MM.1S (cell line): Measurements from ENCODE around the gene RIN2.

ENCODE experiments used
- DNase-seq: peaks from one replicate; pipeline ENCODE4 v3.0.0-alpha.2; 2015
- H2AFZ ChIP-seq: fragments of 300-600 bp; sonication (generic); 2 replicates; pipeline ENCODE4 v1.6.0; 2016; ENCODE audit warnings: antibody characterized with exemption, low read length
- H3F3A ChIP-seq: fragments of 300-600 bp; sonication (generic); 2 replicates; pipeline ENCODE4 v1.6.1; 2016; ENCODE audit warnings: mild to moderate bottlenecking, antibody characterized with exemption, low read length, moderate library complexity, mixed read lengths; ENCODE audit not compliant: insufficient read depth
- H3K27ac ChIP-seq: fragments of 300-600 bp; sonication (generic); 2 replicates; pipeline ENCODE4 v1.5.1; 2016; ENCODE audit warnings: mild to moderate bottlenecking, low read length
- H3K27me3 ChIP-seq: fragments of 300-600 bp; sonication (generic); replicated peaks from 2 replicates; pipeline ENCODE4 v1.6.0; 2016; ENCODE audit warnings: low read length; ENCODE audit not compliant: insufficient read depth
- H3K36me3 ChIP-seq: fragments of 300-600 bp; sonication (generic); replicated peaks from 2 replicates; pipeline ENCODE4 v1.6.1; 2016; ENCODE audit warnings: mild to moderate bottlenecking, low read length, mixed read lengths; ENCODE audit not compliant: insufficient read depth
- H3K4me1 ChIP-seq: fragments of 300-600 bp; sonication (generic); 2 replicates; pipeline ENCODE4 v1.6.1; 2016; ENCODE audit warnings: low read length, mixed read lengths
- H3K4me2 ChIP-seq: fragments of 300-600 bp; sonication (generic); 2 replicates; pipeline ENCODE4 v1.6.0; 2016; ENCODE audit warnings: low read depth, low read length
- H3K4me3 ChIP-seq: fragments of 300-600 bp; sonication (generic); 2 replicates; pipeline ENCODE4 v1.5.1; 2016; ENCODE audit warnings: low read length, mixed read lengths
- H3K79me2 ChIP-seq: fragments of 300-600 bp; sonication (generic); 2 replicates; pipeline ENCODE4 v1.6.1; 2016; ENCODE audit warnings: mixed run types, low read length, mixed read lengths
- H3K9ac ChIP-seq: fragments of 300-600 bp; sonication (generic); 2 replicates; pipeline ENCODE4 v1.6.1; 2016; ENCODE audit warnings: low read length, mixed read lengths
- H3K9me2 ChIP-seq: fragments of 300-600 bp; sonication (generic); replicated peaks from 2 replicates; pipeline ENCODE4 v1.6.1; 2016; ENCODE audit warnings: mild to moderate bottlenecking, low read length, mixed read lengths; ENCODE audit not compliant: insufficient read depth
- H3K9me3 ChIP-seq: fragments of 300-600 bp; sonication (generic); replicated peaks from 2 replicates; pipeline ENCODE4 v1.6.1; 2016; ENCODE audit warnings: mild to moderate bottlenecking, low read length, mixed read lengths; ENCODE audit not compliant: insufficient read depth
- H4K20me1 ChIP-seq: fragments of 300-600 bp; sonication (generic); 2 replicates; pipeline ENCODE4 v1.6.1; 2016; ENCODE audit warnings: mild to moderate bottlenecking, low read length, moderate library complexity, mixed read lengths; ENCODE audit not compliant: insufficient read depth
- EZH2 ChIP-seq: fragments of 300-600 bp; sonication (generic); optimal IDR thresholded peaks from 2 replicates; pipeline ENCODE3; 2017; ENCODE audit warnings: low read depth, mild to moderate bottlenecking, antibody characterized with exemption, low read length, mixed read lengths
- EZH2phosphoT487 ChIP-seq: fragments of 300-600 bp; sonication (generic); IDR thresholded peaks from 2 replicates; pipeline ENCODE4 v1.6.1; 2018; ENCODE audit warnings: antibody characterized with exemption, low read length
- TF ChIP-seq, protein P1 (sequence below): fragments of 300-600 bp; sonication (generic); IDR thresholded peaks from 2 replicates; pipeline ENCODE4 v1.5.1; 2016; ENCODE audit warnings: antibody characterized with exemption, low read length, mixed read lengths

The RIN2 gene

DNA sequence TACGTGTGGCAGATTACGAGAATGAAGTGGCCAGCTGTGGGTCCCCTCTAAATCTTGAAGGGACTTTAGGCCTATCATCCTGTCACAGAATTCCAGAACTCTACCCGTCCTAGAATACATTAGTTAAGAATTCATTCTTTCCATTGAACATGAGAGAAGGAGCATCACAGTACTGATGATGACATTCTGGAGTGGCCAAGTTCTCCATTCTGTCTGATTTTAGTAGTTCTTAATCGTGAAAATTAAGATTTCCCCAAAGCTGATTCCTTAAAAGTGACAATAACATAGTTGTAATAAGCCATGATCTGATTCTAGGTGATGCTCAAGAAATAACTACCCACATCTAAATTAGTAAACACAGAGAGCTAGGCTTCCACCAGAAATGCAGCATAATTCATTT, 35.0 kb upstream of the RIN2 start:
- Histone ChIP-seq H3K9me2 (no peaks in the 10 kb centered on the region), H3K36me3 (no peaks in the 10 kb centered on the region), H3K79me2 (no peaks in the 10 kb centered on the region), H3K4me1 (no peaks in the 10 kb centered on the region), H3K4me3 (no peak overlapping the region), H3K4me2 (no peak overlapping the region), H3K9me3 (no peaks in the 10 kb centered on the region), H3K27me3 (no peaks in the 10 kb centered on the region), H3K27ac (no peak overlapping the region), H3F3A (no peaks in the 10 kb centered on the region), H2AFZ (no peak overlapping the region), H4K20me1 (no peaks in the 10 kb centered on the region), H3K9ac (no peak overlapping the region)
- DNase-seq: no peak
- TF ChIP-seq EZH2phosphoT487 (no peak), EZH2 (no peak)
- TF ChIP-seq, protein P1, sequence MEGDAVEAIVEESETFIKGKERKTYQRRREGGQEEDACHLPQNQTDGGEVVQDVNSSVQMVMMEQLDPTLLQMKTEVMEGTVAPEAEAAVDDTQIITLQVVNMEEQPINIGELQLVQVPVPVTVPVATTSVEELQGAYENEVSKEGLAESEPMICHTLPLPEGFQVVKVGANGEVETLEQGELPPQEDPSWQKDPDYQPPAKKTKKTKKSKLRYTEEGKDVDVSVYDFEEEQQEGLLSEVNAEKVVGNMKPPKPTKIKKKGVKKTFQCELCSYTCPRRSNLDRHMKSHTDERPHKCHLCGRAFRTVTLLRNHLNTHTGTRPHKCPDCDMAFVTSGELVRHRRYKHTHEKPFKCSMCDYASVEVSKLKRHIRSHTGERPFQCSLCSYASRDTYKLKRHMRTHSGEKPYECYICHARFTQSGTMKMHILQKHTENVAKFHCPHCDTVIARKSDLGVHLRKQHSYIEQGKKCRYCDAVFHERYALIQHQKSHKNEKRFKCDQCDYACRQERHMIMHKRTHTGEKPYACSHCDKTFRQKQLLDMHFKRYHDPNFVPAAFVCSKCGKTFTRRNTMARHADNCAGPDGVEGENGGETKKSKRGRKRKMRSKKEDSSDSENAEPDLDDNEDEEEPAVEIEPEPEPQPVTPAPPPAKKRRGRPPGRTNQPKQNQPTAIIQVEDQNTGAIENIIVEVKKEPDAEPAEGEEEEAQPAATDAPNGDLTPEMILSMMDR: no peak

DNA sequence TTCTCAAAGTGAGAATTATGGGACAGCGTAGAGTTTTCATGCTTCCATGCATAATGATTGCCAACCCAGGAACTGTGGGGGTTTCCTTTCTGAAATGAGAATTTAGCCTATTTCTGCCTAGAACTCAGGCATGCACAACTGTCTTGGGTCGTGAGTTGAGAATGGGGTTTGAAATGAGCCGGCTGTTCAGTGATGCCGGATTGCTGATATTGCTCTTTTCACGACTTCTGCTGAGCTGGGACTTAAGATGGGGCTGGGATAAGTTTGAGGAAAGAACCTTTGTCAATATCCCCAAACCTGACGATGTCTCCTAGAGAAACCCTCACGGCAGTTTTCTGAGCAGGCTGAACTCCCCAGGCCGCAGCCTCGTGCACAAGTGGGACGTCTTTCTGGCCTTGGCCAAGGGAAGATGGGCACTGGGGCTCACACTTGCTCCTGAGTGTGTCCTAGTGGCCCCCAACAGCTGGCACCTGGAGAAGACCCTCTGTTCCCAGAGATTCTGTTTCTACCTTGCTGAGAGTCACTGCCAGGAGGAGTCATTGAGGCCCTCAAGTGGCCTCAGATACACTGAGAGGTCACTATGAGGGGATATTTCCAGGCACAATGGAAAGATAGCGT, 34.1 kb upstream of the RIN2 start:
- Histone ChIP-seq H3K36me3 (no peaks in the 10 kb centered on the region), H3K9me3 (no peaks in the 10 kb centered on the region), H3K27me3 (no peaks in the 10 kb centered on the region), H3K79me2 (no peaks in the 10 kb centered on the region), H3K9me2 (no peaks in the 10 kb centered on the region), H3K4me2 (no peak overlapping the region), H2AFZ (no peak overlapping the region), H3F3A (no peaks in the 10 kb centered on the region), H3K4me1 (no peaks in the 10 kb centered on the region), H3K9ac (no peak overlapping the region), H3K27ac (no peak overlapping the region), H3K4me3 (no peak overlapping the region), H4K20me1 (no peaks in the 10 kb centered on the region)
- DNase-seq: no peak
- TF ChIP-seq EZH2 (no peak), EZH2phosphoT487 (no peak)
- TF ChIP-seq, protein P1: no peak

DNA sequence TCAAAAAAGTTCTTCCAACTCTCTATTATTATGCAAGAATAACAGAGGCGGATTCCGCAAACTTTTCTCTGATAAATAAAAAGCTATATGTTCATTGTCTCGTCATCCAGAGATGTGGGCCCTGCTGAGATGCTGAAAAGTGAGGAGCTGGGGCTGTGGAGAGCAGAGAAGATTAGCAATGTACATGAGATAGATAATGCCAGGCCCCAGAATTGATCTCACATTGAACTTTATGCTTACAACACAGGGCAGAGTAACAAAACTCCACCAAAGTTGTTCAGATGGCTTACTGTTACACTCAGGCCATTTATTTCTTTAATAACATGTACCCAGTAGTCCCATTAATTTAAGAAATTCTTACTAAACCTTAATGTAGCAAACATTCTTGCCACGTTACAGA, 32.7 kb upstream of the RIN2 start:
- Histone ChIP-seq H3K9me2 (no peaks in the 10 kb centered on the region), H2AFZ (no peak overlapping the region), H3K4me2 (no peak overlapping the region), H4K20me1 (no peaks in the 10 kb centered on the region), H3K4me1 (no peaks in the 10 kb centered on the region), H3K27me3 (no peaks in the 10 kb centered on the region), H3K36me3 (no peaks in the 10 kb centered on the region), H3F3A (no peaks in the 10 kb centered on the region), H3K27ac (no peak overlapping the region), H3K79me2 (no peaks in the 10 kb centered on the region), H3K9me3 (no peaks in the 10 kb centered on the region), H3K4me3 (no peak overlapping the region), H3K9ac (no peak overlapping the region)
- no peak for DNase-seq
- TF ChIP-seq EZH2phosphoT487 (no peak), EZH2 (no peak)
- TF ChIP-seq, protein P1: no peak
